ENCODE results near the gene MRPL23.
"Not testable (repeated sequence)": the region's sequence is repeated elsewhere in the genome, so short reads cannot be mapped to it uniquely, and the experiment has no call there.

MRPL23 gene

GRCh38 chr11:1934335-1935155 is 12.6 kb upstream of the MRPL23 start:
- no peak for DNase-seq

- DNase-seq: no peak
Measured at GRCh38 chr11:1935156-1936071, 11.7 kb upstream of the MRPL23 start.

- DNase-seq: no peak
Measured at GRCh38 chr11:1936072-1936780, 10.9 kb upstream of the MRPL23 start.

- no peak for DNase-seq
Measured at GRCh38 chr11:1936781-1937615, 10.1 kb upstream of the MRPL23 start.

- DNase-seq: no peak
Measured at GRCh38 chr11:1937616-1938342, 9.4 kb upstream of the MRPL23 start.

GRCh38 chr11:1938343-1939005 is 8.7 kb upstream of the MRPL23 start:
- DNase-seq: no peak

- DNase-seq: no peak
Measured at GRCh38 chr11:1939006-1939625, 8.0 kb upstream of the MRPL23 start.

GRCh38 chr11:1939788-1940187 is 7.3 kb upstream of the MRPL23 start:
- not testable (repeated sequence) for DNase-seq

- no peak for DNase-seq
Measured at GRCh38 chr11:1942558-1943260, 4.4 kb upstream of the MRPL23 start.

GRCh38 chr11:1943576-1943975 is 3.6 kb upstream of the MRPL23 start:
- no peak for DNase-seq

- DNase-seq: no peak
Measured at GRCh38 chr11:1943977-1944376, 3.2 kb upstream of the MRPL23 start.

- DNase-seq: no peak
Measured at GRCh38 chr11:1947592-1948237, 583 bp downstream of the MRPL23 start.

- DNase-seq: no peak
Measured at GRCh38 chr11:1948389-1948788, 1.3 kb downstream of the MRPL23 start.

- no peak for DNase-seq
Measured at GRCh38 chr11:1949302-1949701, 2.2 kb downstream of the MRPL23 start.

GRCh38 chr11:1949922-1950321 is 2.8 kb downstream of the MRPL23 start:
- DNase-seq: no peak

GRCh38 chr11:1952806-1953482 is 5.8 kb downstream of the MRPL23 start:
- DNase-seq: no peak

GRCh38 chr11:1953489-1954266 is 6.5 kb downstream of the MRPL23 start:
- no peak for DNase-seq

- DNase-seq: no peak
Measured at GRCh38 chr11:1958367-1958766, 11.2 kb downstream of the MRPL23 start.
